ENCODE measurements around the gene SPEM3. TPM values are rescaled to one million over a fixed set of nuclear protein-coding genes. Genes with fewer than 3 reads are reported as not detected.

The SPEM3 gene
- total and polyA plus RNA-seq, 2 of the 4 experiments (the other 2 are of a cell fraction) = not detected

GRCh38 chr17:7384489-7385081, 44.1 kb upstream of the SPEM3 start:
- Histone ChIP-seq H3K9me1 (ENCODE audit: insufficient read depth, low read length) (peaks cover 2% of the 10 kb centered on the region; the same call in 1 of the 2 replicates), H3K56ac (ENCODE audit: extremely low read depth, insufficient read depth, low read length) (no peak overlapping the region), H4K5ac (ENCODE audit: low read depth, low read length) (no peak overlapping the region), H2AK5ac (ENCODE audit: low read depth, low read length) (0 out of 2 replicates have a peak overlapping the region, but pooled peaks have one; percentile 20), H3K9ac (ENCODE audit: low read depth, low read length) (no peak overlapping the region), H3K36me3 (ENCODE audit: control insufficient read depth, insufficient read depth, low read length) (peaks cover 16% of the 10 kb centered on the region; the same call in 1 of the 2 replicates), H3K27me3 (ENCODE audit: control insufficient read depth, insufficient read depth, low read length) (peaks cover 25% of the 10 kb centered on the region), H3K4me2 (ENCODE audit: low read depth, low read length) (no peak overlapping the region; the same call in 1 of the 2 replicates), H2BK120ac (ENCODE audit: low read depth, low read length) (no peak overlapping the region), H2AFZ (replicated peaks; ENCODE audit: low read length, poor library complexity) (peak overlapping the region; percentile 89), H3K27ac (ENCODE audit: insufficient read depth, low read length) (no peak overlapping the region), H3K14ac (replicated peaks; ENCODE audit: low read depth, low read length) (0 out of 2 replicates have a peak overlapping the region, but pooled peaks have one; percentile 5), H3K23ac (ENCODE audit: low read depth, low read length) (no peak overlapping the region; the same call in none of the 2 replicates), H3K4ac (ENCODE audit: low read depth, low read length) (no peak overlapping the region), H3K4me3 (ENCODE audit: insufficient read depth, low read depth, low read length) (no peak overlapping the region), H2AK9ac (replicated peaks; ENCODE audit: low read depth, low read length, poor library complexity) (no peak overlapping the region), H2BK20ac (ENCODE audit: low read depth, low read length) (no peak overlapping the region), H3K79me1 (ENCODE audit: low read depth in 1 of 2, low read length in 2 of 2) (no peaks in the 10 kb centered on the region), H2BK5ac (ENCODE audit: low read depth, low read length, poor library complexity, severe bottlenecking) (no peak overlapping the region), H2BK15ac (ENCODE audit: low read depth, low read length) (no peak overlapping the region), H4K91ac (ENCODE audit: insufficient read depth, low read depth, low read length) (no peak overlapping the region), H4K8ac (ENCODE audit: low read depth in 2 of 2, low read length in 2 of 2) (no peak overlapping the region), H3K9me3 (ENCODE audit: control insufficient read depth, insufficient read depth, low read length) (peaks cover 5% of the 10 kb centered on the region; the same call in 1 of the 2 replicates), H3K4me1 (ENCODE audit: control insufficient read depth, insufficient read depth, low read length) (peaks cover 7% of the 10 kb centered on the region; the same call in 1 of the 2 replicates), H4K20me1 (ENCODE audit: insufficient read depth, low read length) (no peaks in the 10 kb centered on the region), H3K18ac (ENCODE audit: low read depth, low read length) (no peak overlapping the region)
- DNase-seq (no peak), ATAC-seq (ENCODE audit: low read depth) (no peak)
- ChIA-PET POLR2A (ENCODE audit: unreplicated experiment) (interaction anchor here (1.0 kb wide), 1 partner anchor 10 kb away, joined by 5 read pairs; the partner anchor contains the start of gene PLSCR3), CTCF (no interaction called here)
- 40% methylated on average over 11 of the region's 23 CpGs; no CpG with 5 or more reads in 1 of the 2 experiments for WGBS, 2 experiments (ENCODE audit: extremely low coverage in 2 of 2, insufficient read length in 1 of 2)
- intact Hi-C loops (cut with micrococcal nuclease) (no loop called here), in situ Hi-C loops (cut with MboI; ENCODE audit: low sequenced_read_pairs) (no loop called here), dilution Hi-C loops (cut with HindIII; ENCODE audit: low sequenced_read_pairs, unreplicated experiment) (no loop called here)
- no peak for TF ChIP-seq MAFK (IDR thresholded peaks at IDR 0.05; ENCODE audit: low read depth, low read length)
- no peak for TF ChIP-seq RCOR1 (IDR thresholded peaks at IDR 0.05; ENCODE audit: insufficient replicate concordance, low read length)
- TF ChIP-seq FOS (IDR thresholded peaks at IDR 0.05; ENCODE audit: low read depth, low read length) = no peak
- no TSS peak for BruUV-seq (replicated peaks)
